Kidney (tissue), 14 donors: ENCODE data around the gene C22orf42. TPM values are rescaled to one million over a fixed set of nuclear protein-coding genes. Genes with fewer than 3 reads are reported as not detected.
A peak's percentile ranks its signal among the peaks of the same experiment; 100 is the strongest.

Source experiments
- DNase-seq, 5 donors: peaks; one replicate each; pipeline ENCODE4 v3.0.0-alpha.2; 2013 to 2020
- FAIRE-seq: peaks from 2 replicates; lab custom pipeline; 2012; peaks lifted over from hg19 to GRCh38; lab: Jason Lieb, UNC
- H3K27ac ChIP-seq, 2 donors: one replicate each; pipeline ENCODE4 v1.7.0; 2013; ENCODE audit warnings: low read depth in 2 of 2, low read length in 2 of 2, inconsistent platforms in 1 of 2
- H3K27me3 ChIP-seq: one replicate; pipeline ENCODE4 v1.7.1; 2013; ENCODE audit warnings: low read length, inconsistent platforms; ENCODE audit not compliant: control insufficient read depth, insufficient read depth
- H3K36me3 ChIP-seq, 3 donors: one replicate each; pipeline versions ENCODE4 v1.7.0 to v1.7.1; 2013; ENCODE audit warnings: low read length in 3 of 3, control low read depth in 1 of 3, inconsistent platforms in 1 of 3; ENCODE audit not compliant: insufficient read depth in 3 of 3, control insufficient read depth in 2 of 3
- H3K4me1 ChIP-seq, 3 donors: one replicate each; pipeline versions ENCODE4 v1.7.0 to v1.7.1; 2013; ENCODE audit warnings: low read length in 3 of 3, inconsistent platforms in 1 of 3, low read depth in 1 of 3; ENCODE audit not compliant: control insufficient read depth in 2 of 3, insufficient read depth in 2 of 3
- H3K4me3 ChIP-seq, 3 donors: one replicate each; pipeline versions ENCODE4 v1.7.0 to v1.8.1; 2013; ENCODE audit warnings: low read length in 3 of 3, control low read depth in 1 of 3, inconsistent platforms in 1 of 3
- H3K9ac ChIP-seq, 3 donors: one replicate each; pipeline versions ENCODE4 v1.7.0 to v1.7.1; 2013; ENCODE audit warnings: low read length in 3 of 3, control low read depth in 1 of 3, inconsistent platforms in 1 of 3
- H3K9me3 ChIP-seq, 3 donors: one replicate each; pipeline versions ENCODE4 v1.7.0 to v1.7.1; 2013; ENCODE audit warnings: low read length in 3 of 3, control low read depth in 1 of 3, inconsistent platforms in 1 of 3; ENCODE audit not compliant: control insufficient read depth in 2 of 3, insufficient read depth in 1 of 3
- CTCF ChIP-seq: IDR thresholded peaks from 3 replicates; pipeline ENCODE4 v1.5.1; 2012; ENCODE audit warnings: mild to moderate bottlenecking, moderate library complexity, borderline replicate concordance; ENCODE audit not compliant: insufficient read depth; ENCODE audit errors: extremely low read depth
- intact Hi-C: fragments of 100-400 bp; cut with DNase I; formaldehyde crosslinking; loops from one replicate; pipeline ENCODE4 v1.11.1; 2022
- polyA plus RNA-seq: library from polyadenylated mRNA; stranded (reverse); fragments of 350-450 nt; fragmentation: Illumina TruSeq; extraction: RNeasy Lipid Tissue Mini Kit (QIAGEN cat#74804); gene quantifications from one replicate; pipeline ENCODE4 v1.2.3, GENCODE V29; 2014; ENCODE audit warnings: low read depth, low replicate concordance; ENCODE audit not compliant: insufficient read depth
- total RNA-seq: library from RNA; stranded (reverse); fragmentation: NEBNext Ultra II Directional; extraction: Animal tissue kit (Norgen Biotek cat#: 25700); gene quantifications from one replicate; pipeline ENCODE4 v1.2.1, GENCODE V29; 2021
- donor health status: control.
- donor health status: control.
- donor health status: control.
- donor health status: control.
- donor health status: control.
- donor health status: DM: yes; HTN: yes; CAD: no.
- donor health status: Normal renal cell carcinoma (clear cell type).

The C22orf42 gene
- total and polyA plus RNA-seq, 2 donors from 2014 or later, result not detected

DNA sequence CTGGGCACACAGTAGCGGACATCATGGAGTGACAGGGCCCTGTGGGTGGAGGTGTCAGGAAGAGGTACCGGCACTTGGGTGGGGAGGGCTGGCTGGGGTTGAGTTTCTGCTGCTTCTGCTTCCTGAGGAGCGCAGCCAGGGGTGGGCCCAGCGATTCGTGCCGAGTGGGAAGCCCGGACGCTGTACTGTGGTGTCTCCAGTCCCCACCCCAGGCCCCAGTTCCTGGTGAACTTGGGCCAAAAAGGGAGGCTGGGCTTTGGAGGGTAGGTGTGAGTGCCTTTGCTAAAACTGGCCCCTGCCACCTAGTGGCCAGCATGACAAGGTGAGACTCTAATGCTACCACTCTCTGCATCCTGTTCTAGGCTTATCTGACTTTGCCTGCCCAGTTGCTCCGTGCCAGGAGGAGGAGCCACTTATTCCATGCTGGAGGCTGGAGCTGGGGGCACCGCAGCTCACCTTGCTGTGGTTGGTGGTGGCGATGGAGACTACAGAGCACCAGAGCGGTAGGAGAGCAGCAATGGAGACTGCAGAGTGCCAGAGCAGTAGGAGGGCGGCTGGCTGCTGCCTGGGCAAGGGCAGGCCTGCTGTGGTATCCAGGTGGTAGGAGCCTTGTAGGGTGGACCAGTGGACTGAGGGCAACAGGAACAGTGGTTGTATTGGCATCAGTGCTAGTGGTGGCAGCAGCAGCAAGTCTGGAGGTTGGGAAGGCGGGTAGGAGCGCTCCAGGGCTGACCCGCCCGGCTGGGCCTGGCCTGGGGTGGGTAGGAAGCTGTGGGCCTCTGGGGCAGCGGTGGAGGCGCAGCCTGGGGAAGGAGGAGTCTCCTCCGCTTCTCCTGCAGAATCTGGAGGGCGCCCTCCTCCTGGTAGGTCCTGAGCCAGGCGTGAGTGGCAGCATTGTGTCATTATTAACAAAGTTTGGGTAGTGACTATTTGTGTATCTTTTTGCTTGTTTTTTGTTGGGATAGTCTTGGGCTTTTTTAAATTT lies 48.0 kb upstream of the C22orf42 start:
- Histone ChIP-seq H3K4me3 (no peak overlapping the region), H3K9me3 (no peaks in the 10 kb centered on the region), H3K4me1 (peaks cover 0 to 5% (median 0%) of the 10 kb centered on the region in 3 donors), H3K27ac (no peak overlapping the region), H3K36me3 (no peaks in the 10 kb centered on the region), H3K27me3 (no peaks in the 10 kb centered on the region), H3K9ac (no peak overlapping the region)
- DNase-seq (no peak), FAIRE-seq (no peak)
- intact Hi-C loops, result no loop called here
- TF ChIP-seq CTCF, result peak; percentile 44

- TF ChIP-seq CTCF, result no peak
- Histone ChIP-seq H3K27me3 (no peaks in the 10 kb centered on the region), H3K4me3 (no peak overlapping the region), H3K36me3 (no peaks in the 10 kb centered on the region), H3K4me1 (peaks cover 0 to 5% (median 0%) of the 10 kb centered on the region in 3 donors), H3K9me3 (no peaks in the 10 kb centered on the region), H3K9ac (no peak overlapping the region), H3K27ac (no peak overlapping the region)
- no peak for FAIRE-seq
- intact Hi-C loops, result no loop called here
- no peak for DNase-seq
These were observed 47.1 kb upstream of the C22orf42 start for GRCh38 chr22:32205974-32206773.

GRCh38 chr22:32204856-32205722 lies 46.0 kb upstream of the C22orf42 start, which contains the start of gene RFPL2:
Gene RFPL2 (minus strand): TSS chr22:32205073. CDS start chr22:32202451, 2,622 bp downstream.
- TF ChIP-seq CTCF, result no peak
- peak in 2 of 5 donors; percentile 36 to 62 for DNase-seq

More at GRCh38 chr22:32204856-32205722, 46.0 kb upstream of the C22orf42 start, which contains the start of gene RFPL2:
- no peak within 1 kb of the TSS for H3K27ac ChIP-seq
- H3K9me3 ChIP-seq, result no peaks in the 10 kb centered on the region
- no peak for FAIRE-seq
- H3K27me3 ChIP-seq, result no peaks in the 10 kb centered on the region
- H3K4me3 ChIP-seq, result peak within 1 kb of the TSS in 1 of 3 donors; percentile 42
- intact Hi-C loops, result no loop called here
- H3K9ac ChIP-seq, result no peak within 1 kb of the TSS
- peaks cover 0 to 5% (median 0%) of the 10 kb centered on the region in 3 donors for H3K4me1 ChIP-seq
- H3K36me3 ChIP-seq, result no peaks in the 10 kb centered on the region
